Neural crest cell (in vitro differentiated cells): ENCODE data around the gene NUCB1. TPM values are rescaled to one million over a fixed set of nuclear protein-coding genes. Genes with fewer than 3 reads are reported as not detected.
"Not testable (repeated sequence)": the region's sequence is repeated elsewhere in the genome, so short reads cannot be mapped to it uniquely, and the experiment has no call there.

Experiments used
- DNase-seq: peaks from one replicate; pipeline ENCODE4 v3.0.0; 2021; ENCODE audit warnings: low read depth, mixed read lengths, low spot score
- H3K27ac Mint-ChIP-seq: one replicate; pipeline ENCODE4 v1.8.0; 2021; ENCODE audit warnings: mild to moderate bottlenecking, mixed read lengths; ENCODE audit not compliant: unreplicated experiment
- H3K27me3 Mint-ChIP-seq: 2 replicates; pipeline ENCODE4 v1.8.0; 2021; ENCODE audit warnings: low read depth, mild to moderate bottlenecking, mixed read lengths
- H3K36me3 Mint-ChIP-seq: 2 replicates; pipeline ENCODE4 v1.8.0; 2021; ENCODE audit warnings: low read depth, mild to moderate bottlenecking, mixed read lengths
- H3K4me1 Mint-ChIP-seq: 2 replicates; pipeline ENCODE4 v1.8.0; 2021; ENCODE audit warnings: mixed read lengths
- H3K4me3 Mint-ChIP-seq: one replicate; pipeline ENCODE4 v1.8.0; 2021; ENCODE audit warnings: mild to moderate bottlenecking, mixed read lengths
- H3K9me3 Mint-ChIP-seq: 2 replicates; pipeline ENCODE4 v1.8.0; 2021; ENCODE audit warnings: mixed read lengths
- CTCF ChIP-seq: fragments of 200-600 bp; sonication (generic); conservative IDR thresholded peaks from 2 replicates; pipeline ENCODE4 v1.5.0; 2021; ENCODE audit warnings: antibody characterized with exemption, mild to moderate bottlenecking
- total RNA-seq: library from RNA; stranded (reverse); gene quantifications from 2 replicates; pipeline ENCODE4 v1.2.1, GENCODE V29; 2021

The NUCB1 gene
- total RNA-seq, 1 donor from 2014 or later = 102 TPM

- no peak for TF ChIP-seq CTCF
- Mint-ChIP-seq H3K27ac (peak overlapping the region; percentile 68), H3K27me3 (no peaks in the 10 kb centered on the region), H3K4me1 (peaks cover 50% of the 10 kb centered on the region), H3K36me3 (peaks cover 3% of the 10 kb centered on the region), H3K4me3 (peak overlapping the region; percentile 63), H3K9me3 (no peaks in the 10 kb centered on the region)
- peak; percentile 25 for DNase-seq
Measured at GRCh38 chr19:48867123-48867745, 32.9 kb upstream of the NUCB1 start.

GRCh38 chr19:48867746-48868113, 32.4 kb upstream of the NUCB1 start:
- Mint-ChIP-seq H3K27me3 (no peaks in the 10 kb centered on the region), H3K9me3 (no peaks in the 10 kb centered on the region), H3K4me1 (peaks cover 52% of the 10 kb centered on the region), H3K4me3 (peak overlapping the region; percentile 63), H3K36me3 (peaks cover 3% of the 10 kb centered on the region), H3K27ac (peak overlapping the region; percentile 68)
- DNase-seq = no peak
- no peak for TF ChIP-seq CTCF

- Mint-ChIP-seq H3K4me1 (peaks cover 54% of the 10 kb centered on the region), H3K27ac (peak within 1 kb of the TSS; percentile 75), H3K9me3 (no peaks in the 10 kb centered on the region), H3K27me3 (no peaks in the 10 kb centered on the region), H3K36me3 (peaks cover 8% of the 10 kb centered on the region), H3K4me3 (peak within 1 kb of the TSS; percentile 63)
- TF ChIP-seq CTCF = no peak
- no peak for DNase-seq
Measured at GRCh38 chr19:48868114-48868886, 31.8 kb upstream of the NUCB1 start, which contains the start of gene PLEKHA4. TSS of gene PLEKHA4 (minus strand) at chr19:48868617. CDS start at chr19:48867620, 997 bp downstream.

- no peak overlapping the region for H3K27ac Mint-ChIP-seq
- H3K4me3 Mint-ChIP-seq = no peak overlapping the region
- H3K4me1 Mint-ChIP-seq = peaks cover 60% of the 10 kb centered on the region
- no peak for DNase-seq
- TF ChIP-seq CTCF = no peak
- H3K9me3 Mint-ChIP-seq = no peaks in the 10 kb centered on the region
- H3K36me3 Mint-ChIP-seq = peaks cover 15% of the 10 kb centered on the region
- no peaks in the 10 kb centered on the region for H3K27me3 Mint-ChIP-seq
Measured at GRCh38 chr19:48870048-48870447, 30.1 kb upstream of the NUCB1 start.

- not testable (repeated sequence) for DNase-seq, H3K27ac Mint-ChIP-seq, H3K27me3 Mint-ChIP-seq, H3K9me3 Mint-ChIP-seq
- H3K4me1 Mint-ChIP-seq = peaks cover 66% of the 10 kb centered on the region
- peaks cover 21% of the 10 kb centered on the region for H3K36me3 Mint-ChIP-seq
- peak overlapping the region; percentile 100 for H3K4me3 Mint-ChIP-seq
Measured at GRCh38 chr19:48871471-48872181, 28.5 kb upstream of the NUCB1 start.
